CD4-positive, alpha-beta T cell treated with Interleukin-2 at 100 ng/mL for 4 hours (primary cell): Measurements from ENCODE around the gene TRPM2.
A peak's percentile ranks its signal among the peaks of the same experiment; 100 is the strongest.

Experiments used
- DNase-seq: peaks from one replicate; pipeline ENCODE4 v3.0.0-alpha.2; 2020; ENCODE audit warnings: low spot score

The TRPM2 gene

DNA sequence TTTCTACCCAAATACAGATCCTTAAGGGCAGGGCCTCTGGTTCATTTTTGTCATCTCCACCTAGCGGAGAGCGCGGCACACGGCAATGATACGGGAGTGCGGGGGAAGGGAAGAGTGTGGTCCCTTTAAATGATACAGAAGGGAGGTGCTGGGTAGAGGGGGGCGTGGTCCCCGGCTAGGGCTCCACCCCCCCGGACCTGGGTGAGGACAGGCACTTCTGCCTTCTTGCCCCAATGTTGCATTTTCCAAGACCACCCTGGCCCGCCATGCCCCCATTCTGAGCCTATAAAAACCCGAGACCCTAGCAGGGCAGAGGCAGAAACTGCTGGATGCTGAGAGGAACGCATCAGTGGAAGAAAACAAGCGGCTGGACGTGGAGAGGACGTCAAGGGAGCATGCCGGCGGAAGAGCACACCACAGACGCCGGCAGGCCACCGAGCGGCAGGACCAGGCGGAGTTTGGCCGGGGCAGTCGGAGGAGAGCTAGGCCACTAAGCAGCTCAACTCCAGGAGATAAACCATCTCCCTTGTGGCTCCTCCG, 131.9 kb downstream of the TRPM2 start:
- DNase-seq: peak; percentile 21

- no peak for DNase-seq
Measured at GRCh38 chr21:44485796-44486195, 132.4 kb downstream of the TRPM2 start.

- DNase-seq: no peak
Measured at GRCh38 chr21:44486302-44486701, 132.9 kb downstream of the TRPM2 start.

DNA sequence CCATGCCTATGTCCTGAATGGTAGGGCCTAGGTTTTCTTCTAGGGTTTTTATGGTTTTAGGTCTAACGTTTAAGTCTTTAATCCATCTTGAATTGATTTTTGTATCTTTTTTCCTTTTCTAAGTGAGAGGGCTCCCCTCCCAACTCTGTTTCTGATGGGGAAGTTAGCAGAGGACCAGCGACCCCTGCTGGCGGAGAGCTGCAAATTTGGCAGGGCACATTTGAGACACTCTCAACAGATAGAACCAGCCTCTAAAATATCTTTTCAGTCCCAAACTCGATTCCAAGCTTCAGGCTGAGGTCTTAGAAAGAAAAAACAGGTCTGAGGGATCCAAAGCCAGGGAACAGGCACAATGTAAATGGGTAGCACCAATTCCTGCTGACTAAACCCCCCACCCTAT, 134.4 kb downstream of the TRPM2 start:
- DNase-seq: peak; percentile 38

DNA sequence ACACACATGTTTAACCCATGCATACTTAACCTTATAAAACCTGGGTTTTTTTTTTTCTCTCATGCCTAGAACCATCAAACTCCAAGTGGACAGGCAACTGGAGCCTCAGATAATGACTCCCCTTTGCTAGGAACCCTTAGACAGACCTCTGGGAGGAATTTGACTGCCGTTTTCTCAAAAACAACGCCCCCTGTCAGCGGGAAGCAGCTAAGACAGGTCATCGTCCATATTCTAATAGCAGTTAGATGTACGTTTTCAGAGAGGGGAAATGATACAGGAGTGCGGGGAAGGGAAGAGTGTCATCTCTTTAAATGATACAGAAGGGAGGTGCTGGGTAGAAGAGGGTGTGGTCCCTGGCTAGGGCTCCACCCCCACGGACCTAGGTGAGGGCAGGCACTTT, 136.5 kb downstream of the TRPM2 start:
- no peak for DNase-seq

DNA sequence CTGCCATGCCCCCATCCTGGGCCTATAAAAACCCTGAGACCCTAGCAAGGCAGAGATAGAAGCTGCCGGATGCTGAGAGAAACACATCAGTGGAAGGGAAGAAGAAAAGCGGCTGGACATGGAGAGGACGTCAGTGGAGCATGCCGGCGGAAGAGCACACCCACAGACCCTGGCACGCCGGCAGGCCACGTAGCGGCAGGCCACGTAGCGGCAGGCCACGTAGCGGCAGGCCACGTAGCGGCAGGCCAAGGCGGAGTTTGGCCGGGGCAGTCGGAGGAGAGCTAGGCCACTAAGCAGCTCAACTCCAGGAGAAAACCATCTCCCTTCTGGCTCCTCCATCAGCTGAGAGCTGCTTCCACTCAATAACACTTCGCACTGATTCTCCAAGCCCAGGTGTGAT, 137.0 kb downstream of the TRPM2 start:
- no peak for DNase-seq

DNA sequence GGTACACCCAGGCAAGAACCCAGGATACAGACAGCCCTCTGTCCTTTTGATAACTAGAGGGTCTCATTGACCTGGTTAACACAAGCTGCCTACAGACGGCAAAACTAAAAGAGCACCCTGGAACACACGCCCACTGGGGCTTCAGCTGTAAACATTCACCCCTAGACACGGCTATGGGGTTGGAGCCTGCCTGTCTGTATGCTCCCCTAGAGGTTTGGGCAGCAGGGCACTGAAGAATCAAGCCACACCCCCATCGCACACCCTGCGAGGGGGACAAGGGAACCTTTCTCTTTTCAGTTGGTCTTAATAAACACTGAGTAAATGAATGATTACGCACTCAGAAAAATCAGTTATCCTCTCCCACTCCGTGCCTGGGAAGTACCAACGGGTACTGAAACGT, 137.4 kb downstream of the TRPM2 start:
- DNase-seq: no peak
